Measurements from ENCODE around the gene ANXA6.

The ANXA6 gene

GRCh38 chr5:151140686-151141459 is 16.7 kb downstream of the ANXA6 start:
- TF ChIP-seq CTCF (conservative IDR thresholded peaks at IDR 0.05; ENCODE audit: control insufficient read depth, insufficient read depth, low read depth, low read length), result no peak
- H3K4me3 ChIP-seq (ENCODE audit: control insufficient read depth, low read depth, low read length), result no peak overlapping the region
- DNase-seq (ENCODE audit: low read depth), result no peak

- DNase-seq (ENCODE audit: low read depth), result no peak
- TF ChIP-seq CTCF (conservative IDR thresholded peaks at IDR 0.05; ENCODE audit: control insufficient read depth, insufficient read depth, low read depth, low read length), result no peak
- no peak overlapping the region for H3K4me3 ChIP-seq (ENCODE audit: control insufficient read depth, low read depth, low read length)
Measured at GRCh38 chr5:151139646-151140045, 17.9 kb downstream of the ANXA6 start.

DNA sequence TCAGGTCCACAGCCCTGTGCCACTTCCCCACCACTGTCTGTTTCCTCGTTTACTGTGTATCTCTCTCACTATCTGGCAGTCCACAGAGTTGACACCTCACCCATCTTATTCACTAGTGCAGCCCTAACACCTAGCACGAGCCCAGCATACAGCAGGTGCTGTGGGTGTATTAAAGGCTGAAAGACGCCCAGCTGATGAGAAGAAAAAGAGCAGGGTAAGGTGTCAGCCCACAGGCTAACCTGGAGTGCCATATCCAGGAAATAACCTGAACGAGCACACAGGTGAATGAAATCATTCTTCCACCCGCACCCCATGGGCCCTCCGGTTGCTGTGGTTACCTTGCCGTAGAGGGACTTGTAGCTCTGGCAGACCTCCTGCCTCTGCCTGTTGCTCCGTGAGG is 18.6 kb downstream of the ANXA6 start:
- no peak for TF ChIP-seq CTCF (conservative IDR thresholded peaks at IDR 0.05; ENCODE audit: control insufficient read depth, insufficient read depth, low read depth, low read length)
- no peak for DNase-seq (ENCODE audit: low read depth)
- H3K4me3 ChIP-seq (ENCODE audit: control insufficient read depth, low read depth, low read length), result no peak overlapping the region

- TF ChIP-seq CTCF (conservative IDR thresholded peaks at IDR 0.05; ENCODE audit: control insufficient read depth, insufficient read depth, low read depth, low read length), result no peak
- no peak for DNase-seq (ENCODE audit: low read depth)
- no peak overlapping the region for H3K4me3 ChIP-seq (ENCODE audit: control insufficient read depth, low read depth, low read length)
Measured at GRCh38 chr5:151138114-151138513, 19.5 kb downstream of the ANXA6 start.

DNA sequence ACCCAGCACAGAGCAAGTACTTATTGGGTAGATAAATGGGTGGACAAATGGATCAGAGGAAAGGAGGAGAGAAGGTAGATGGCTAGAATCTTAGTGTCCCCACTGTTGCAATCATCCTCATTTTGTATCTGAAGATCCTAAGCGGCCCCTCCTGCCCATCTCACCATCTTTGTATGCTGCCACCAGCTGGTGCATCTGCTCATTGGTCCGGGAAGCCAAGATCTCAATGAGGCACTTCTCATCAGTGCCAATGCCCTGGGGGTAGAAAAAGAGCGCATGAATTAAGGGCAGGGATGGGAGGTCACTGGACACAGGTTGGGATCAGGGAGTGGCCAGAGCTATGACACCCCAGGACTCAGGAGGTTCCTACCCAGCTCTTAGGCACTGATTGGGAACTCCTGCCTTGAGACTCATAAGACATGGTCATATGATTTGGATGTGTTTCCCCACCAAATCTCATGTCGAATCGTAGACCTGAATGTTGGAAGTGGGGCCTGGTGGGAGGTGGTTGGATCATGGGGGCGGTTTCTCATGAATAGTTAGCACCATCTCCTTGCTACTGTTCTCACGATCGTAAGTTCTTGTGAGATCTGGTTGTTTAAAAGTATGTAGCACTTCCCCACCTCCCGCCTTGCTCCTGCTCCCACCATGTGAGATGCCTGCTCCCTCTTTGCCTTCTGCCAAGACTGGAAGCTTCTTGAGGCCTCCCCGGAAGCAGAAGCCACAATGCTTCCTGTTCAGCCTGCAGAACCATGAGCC is 20.3 kb downstream of the ANXA6 start:
- no peak for TF ChIP-seq CTCF (conservative IDR thresholded peaks at IDR 0.05; ENCODE audit: control insufficient read depth, insufficient read depth, low read depth, low read length)
- DNase-seq (ENCODE audit: low read depth), result no peak
- no peak overlapping the region for H3K4me3 ChIP-seq (ENCODE audit: control insufficient read depth, low read depth, low read length)

DNA sequence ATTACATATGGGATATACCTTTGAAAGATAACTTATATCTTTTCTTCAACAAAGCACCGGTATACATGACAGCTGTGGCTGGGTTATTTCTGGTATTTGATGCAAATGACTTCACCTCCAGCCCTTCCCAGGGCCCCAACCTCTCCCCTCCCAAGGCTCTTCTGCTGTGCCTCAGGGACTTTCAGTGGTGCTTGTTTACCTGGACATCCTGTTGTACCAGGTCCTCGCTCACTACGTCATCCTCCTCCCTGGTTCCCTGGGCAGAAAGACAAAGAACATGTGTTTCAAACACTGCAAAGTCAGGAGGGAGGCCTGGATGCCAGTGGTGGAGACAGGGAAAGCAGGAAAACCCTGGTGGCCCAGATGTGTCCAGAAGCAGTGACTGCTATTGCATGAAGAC is 23.4 kb downstream of the ANXA6 start:
- TF ChIP-seq CTCF (conservative IDR thresholded peaks at IDR 0.05; ENCODE audit: control insufficient read depth, insufficient read depth, low read depth, low read length), result no peak
- no peak overlapping the region for H3K4me3 ChIP-seq (ENCODE audit: control insufficient read depth, low read depth, low read length)
- DNase-seq (ENCODE audit: low read depth), result no peak
